ENCODE data around the gene ACIN1.
A peak's percentile ranks its signal among the peaks of the same experiment; 100 is the strongest.

The ACIN1 gene

DNA sequence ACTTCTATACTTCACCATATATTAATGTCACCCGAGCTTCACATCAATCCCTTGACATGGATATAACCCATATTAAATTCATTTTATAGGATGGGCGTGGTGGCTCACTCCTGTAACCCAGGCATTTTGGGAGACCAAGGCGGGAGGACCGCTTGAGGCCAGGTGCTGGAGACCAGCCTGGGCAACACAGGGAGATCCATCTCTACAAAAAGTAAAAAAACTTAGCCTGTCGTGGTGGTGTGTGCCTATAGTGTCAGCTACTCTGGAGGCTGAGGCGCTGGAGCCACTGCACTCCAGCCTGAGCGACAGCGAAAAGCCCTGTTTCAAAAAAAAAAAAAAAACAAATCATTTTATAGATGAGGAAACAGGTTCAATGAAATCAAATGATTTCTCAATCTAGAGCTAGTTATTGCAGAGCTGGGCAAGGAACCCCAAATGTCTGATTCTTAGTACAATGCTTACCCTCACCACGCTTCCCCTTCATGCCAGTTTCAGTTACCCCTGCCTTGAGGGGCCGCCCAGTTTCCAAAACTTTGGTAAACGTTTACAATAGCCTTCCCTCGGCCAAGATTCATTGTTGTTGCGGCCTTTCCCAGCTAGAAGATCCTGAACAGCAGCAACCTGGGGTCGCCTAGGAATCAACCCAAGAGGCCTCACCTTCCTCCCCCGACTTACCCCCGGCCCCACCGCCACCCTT, 61.0 kb downstream of the ACIN1 start:
- peaks cover 58% of the 10 kb centered on the region for H3K36me3 Mint-ChIP-seq (ENCODE audit: low read depth)
- H3K27me3 Mint-ChIP-seq: no peaks in the 10 kb centered on the region
- H3K9me3 Mint-ChIP-seq: no peaks in the 10 kb centered on the region
- H3K27ac Mint-ChIP-seq: peak overlapping the region; percentile 95
- intact Hi-C loops (cut with micrococcal nuclease): no loop called here
- H3K4me3 Mint-ChIP-seq: peak overlapping the region; percentile 95
- H3K4me1 Mint-ChIP-seq (ENCODE audit: low read depth): peaks cover 32% of the 10 kb centered on the region

DNA sequence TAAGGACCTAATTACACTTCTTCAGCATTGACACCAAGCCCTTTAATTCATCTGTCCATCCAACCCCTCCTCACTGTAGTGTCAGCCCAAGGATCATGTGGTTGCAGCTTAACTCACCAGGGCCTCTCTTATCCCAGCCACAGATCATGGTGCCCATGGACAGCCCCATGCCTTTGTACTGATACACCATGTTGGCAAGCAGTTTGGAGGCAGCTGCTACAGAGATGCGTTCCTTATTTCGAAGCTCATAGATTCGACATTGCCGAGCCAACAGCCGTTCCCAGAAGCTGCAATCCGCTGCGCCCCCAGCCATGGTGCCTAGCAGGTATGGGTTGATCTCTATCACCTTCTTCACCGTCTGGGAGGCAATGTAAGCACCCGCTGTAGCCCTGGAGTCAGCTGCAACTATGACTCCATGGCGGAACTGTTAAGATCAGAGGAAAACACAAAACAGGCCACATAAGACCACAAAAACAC, 61.6 kb downstream of the ACIN1 start:
- Mint-ChIP-seq H3K27ac (peak overlapping the region; percentile 95), H3K27me3 (no peaks in the 10 kb centered on the region), H3K36me3 (ENCODE audit: low read depth) (peaks cover 63% of the 10 kb centered on the region), H3K4me1 (ENCODE audit: low read depth) (peaks cover 37% of the 10 kb centered on the region), H3K9me3 (no peaks in the 10 kb centered on the region), H3K4me3 (peak overlapping the region; percentile 95)
- intact Hi-C loops (cut with micrococcal nuclease): no loop called here

DNA sequence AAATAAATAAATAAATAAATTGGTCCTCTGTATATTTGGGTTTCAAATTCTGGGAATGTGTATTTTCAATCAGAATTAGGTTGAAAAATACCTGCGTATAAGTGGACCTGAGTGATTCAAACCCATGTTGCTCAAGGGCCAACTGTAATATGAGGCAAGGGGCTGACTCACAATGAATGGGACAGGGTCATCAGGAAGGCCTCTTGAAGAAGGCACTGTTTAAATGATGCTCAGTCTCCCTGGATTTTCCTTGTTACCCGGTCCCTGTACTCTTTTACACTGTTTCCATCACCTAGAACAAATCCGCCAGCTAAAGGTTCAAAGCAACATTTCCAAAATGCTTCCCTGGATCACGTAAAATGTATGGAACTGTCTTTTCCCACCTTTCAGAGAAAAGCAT, 64.0 kb downstream of the ACIN1 start:
- Mint-ChIP-seq H3K27me3 (no peaks in the 10 kb centered on the region), H3K9me3 (no peaks in the 10 kb centered on the region), H3K4me1 (ENCODE audit: low read depth) (peaks cover 35% of the 10 kb centered on the region), H3K27ac (no peak overlapping the region), H3K4me3 (no peak overlapping the region), H3K36me3 (ENCODE audit: low read depth) (peaks cover 86% of the 10 kb centered on the region)
- intact Hi-C loops (cut with micrococcal nuclease): no loop called here

- Mint-ChIP-seq H3K4me3 (no peak overlapping the region), H3K4me1 (ENCODE audit: low read depth) (peaks cover 30% of the 10 kb centered on the region), H3K36me3 (ENCODE audit: low read depth) (peaks cover 93% of the 10 kb centered on the region), H3K9me3 (no peaks in the 10 kb centered on the region), H3K27me3 (no peaks in the 10 kb centered on the region), H3K27ac (peak overlapping the region; percentile 11)
- intact Hi-C loops (cut with micrococcal nuclease): no loop called here
Measured at GRCh38 chr14:23028799-23029198, 66.1 kb downstream of the ACIN1 start.

GRCh38 chr14:23025151-23025814, 69.7 kb downstream of the ACIN1 start:
- Mint-ChIP-seq H3K27me3 (no peaks in the 10 kb centered on the region), H3K36me3 (ENCODE audit: low read depth) (peaks cover 58% of the 10 kb centered on the region), H3K9me3 (no peaks in the 10 kb centered on the region), H3K4me3 (no peak overlapping the region), H3K4me1 (ENCODE audit: low read depth) (peaks cover 29% of the 10 kb centered on the region), H3K27ac (peak overlapping the region; percentile 12)
- intact Hi-C loops (cut with micrococcal nuclease): no loop called here

DNA sequence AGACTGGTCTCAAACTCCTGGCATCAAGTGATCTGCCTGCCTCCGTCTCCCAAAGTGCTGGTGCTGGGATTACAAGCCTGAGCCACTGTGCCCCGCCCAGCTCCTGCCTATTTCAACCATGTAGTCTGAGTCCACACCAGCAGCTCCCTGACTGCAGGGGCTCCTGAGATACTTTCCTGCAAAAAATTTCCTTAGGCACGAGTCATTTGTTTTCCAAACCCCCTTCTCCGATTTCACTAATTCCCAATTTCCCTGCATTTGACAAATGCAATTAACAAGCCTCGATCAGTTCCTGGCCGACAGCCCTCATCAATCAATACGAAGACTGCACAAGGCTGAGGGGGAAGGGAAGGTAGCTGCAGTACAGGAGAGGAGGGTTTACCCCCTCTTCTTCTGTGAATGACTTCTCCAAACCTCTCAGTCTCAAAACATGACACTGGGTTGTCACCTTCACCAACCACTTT, 70.3 kb downstream of the ACIN1 start:
- Mint-ChIP-seq H3K9me3 (no peaks in the 10 kb centered on the region), H3K4me1 (ENCODE audit: low read depth) (peaks cover 29% of the 10 kb centered on the region), H3K27ac (peak overlapping the region; percentile 12), H3K36me3 (ENCODE audit: low read depth) (peaks cover 52% of the 10 kb centered on the region), H3K27me3 (no peaks in the 10 kb centered on the region), H3K4me3 (no peak overlapping the region)
- intact Hi-C loops (cut with micrococcal nuclease): no loop called here

GRCh38 chr14:23023795-23024152, 71.2 kb downstream of the ACIN1 start:
- no peak overlapping the region for H3K4me3 Mint-ChIP-seq
- H3K9me3 Mint-ChIP-seq: no peaks in the 10 kb centered on the region
- no peaks in the 10 kb centered on the region for H3K27me3 Mint-ChIP-seq
- intact Hi-C loops (cut with micrococcal nuclease): no loop called here
- H3K36me3 Mint-ChIP-seq (ENCODE audit: low read depth): peaks cover 43% of the 10 kb centered on the region
- H3K27ac Mint-ChIP-seq: no peak overlapping the region
- H3K4me1 Mint-ChIP-seq (ENCODE audit: low read depth): peaks cover 20% of the 10 kb centered on the region

DNA sequence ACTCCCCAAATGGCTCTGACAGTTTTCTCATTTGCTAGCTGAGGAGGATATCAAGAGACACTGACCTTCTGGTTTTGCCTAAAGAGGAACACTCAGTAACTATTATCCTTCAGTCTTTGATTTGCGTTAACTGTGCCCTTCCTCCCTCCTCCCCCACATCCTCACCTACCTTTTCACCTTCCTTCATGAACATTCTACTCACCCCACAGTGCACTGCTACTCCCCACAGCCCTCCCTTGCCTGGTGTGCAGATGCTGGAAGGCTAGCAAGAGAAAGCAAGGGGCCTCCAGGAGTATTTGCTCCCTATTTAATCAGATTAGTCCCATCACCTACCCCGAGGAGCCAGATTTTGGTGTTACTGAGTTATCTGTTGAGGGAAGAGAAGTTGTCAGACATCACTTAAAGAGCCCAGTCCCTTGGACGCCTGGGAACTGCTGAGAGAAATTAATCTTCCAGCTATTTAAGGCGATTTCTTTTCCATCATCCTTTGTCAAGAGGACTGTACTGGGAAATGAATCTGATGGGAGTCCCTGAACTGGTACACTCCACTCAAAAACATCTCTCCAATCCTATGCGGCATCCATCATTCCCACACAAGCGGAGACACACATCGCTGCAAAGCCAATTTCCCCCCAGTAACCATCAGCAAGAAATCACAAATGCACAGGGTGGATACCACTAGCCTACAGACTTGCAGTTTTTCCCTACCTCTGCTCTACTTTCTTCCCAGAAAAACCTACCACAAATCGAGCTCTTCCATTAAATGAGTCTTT, 71.7 kb downstream of the ACIN1 start:
- Mint-ChIP-seq H3K4me1 (ENCODE audit: low read depth) (peaks cover 18% of the 10 kb centered on the region), H3K27ac (no peak overlapping the region)

GRCh38 chr14:23021889-23022442, 73.0 kb downstream of the ACIN1 start:
- H3K4me3 Mint-ChIP-seq: no peak overlapping the region
- no peaks in the 10 kb centered on the region for H3K9me3 Mint-ChIP-seq
- H3K27ac Mint-ChIP-seq: no peak overlapping the region
- H3K27me3 Mint-ChIP-seq: no peaks in the 10 kb centered on the region
- intact Hi-C loops (cut with micrococcal nuclease): no loop called here
- H3K36me3 Mint-ChIP-seq (ENCODE audit: low read depth): peaks cover 27% of the 10 kb centered on the region
- peaks cover 18% of the 10 kb centered on the region for H3K4me1 Mint-ChIP-seq (ENCODE audit: low read depth)

More for the DNA sequence above, 71.7 kb downstream of the ACIN1 start:
- peaks cover 39% of the 10 kb centered on the region for H3K36me3 Mint-ChIP-seq (ENCODE audit: low read depth)
- no peaks in the 10 kb centered on the region for H3K27me3 Mint-ChIP-seq
- H3K4me3 Mint-ChIP-seq: no peak overlapping the region
- intact Hi-C loops (cut with micrococcal nuclease): no loop called here
- H3K9me3 Mint-ChIP-seq: no peaks in the 10 kb centered on the region

DNA sequence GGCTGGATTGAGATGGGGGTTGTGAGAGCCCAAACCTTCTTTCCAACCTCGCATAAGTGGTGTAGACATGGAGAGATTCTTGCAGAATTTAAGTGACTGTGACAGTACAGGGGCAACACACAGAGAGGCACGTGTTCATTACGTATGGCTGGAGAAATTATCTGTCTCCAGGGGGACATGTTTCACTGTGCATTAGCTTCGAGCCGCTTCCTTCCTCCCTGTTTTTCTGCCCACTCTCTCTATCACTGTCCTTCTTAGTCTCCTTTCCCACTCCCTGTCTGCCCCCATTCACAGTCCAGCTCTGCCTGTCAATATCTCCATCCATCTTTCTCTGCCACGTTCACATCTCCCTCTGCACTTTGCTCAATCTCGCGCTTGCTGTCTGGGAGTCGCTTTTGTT, 73.5 kb downstream of the ACIN1 start:
- H3K27ac Mint-ChIP-seq: no peak overlapping the region
- intact Hi-C loops (cut with micrococcal nuclease): no loop called here
- H3K4me3 Mint-ChIP-seq: no peak overlapping the region
- peaks cover 18% of the 10 kb centered on the region for H3K4me1 Mint-ChIP-seq (ENCODE audit: low read depth)
- no peaks in the 10 kb centered on the region for H3K27me3 Mint-ChIP-seq
- no peaks in the 10 kb centered on the region for H3K9me3 Mint-ChIP-seq
- H3K36me3 Mint-ChIP-seq (ENCODE audit: low read depth): peaks cover 22% of the 10 kb centered on the region

- no peak overlapping the region for H3K27ac Mint-ChIP-seq
- H3K36me3 Mint-ChIP-seq (ENCODE audit: low read depth): peaks cover 12% of the 10 kb centered on the region
- H3K4me1 Mint-ChIP-seq (ENCODE audit: low read depth): peaks cover 21% of the 10 kb centered on the region
- no peaks in the 10 kb centered on the region for H3K27me3 Mint-ChIP-seq
- intact Hi-C loops (cut with micrococcal nuclease): no loop called here
- no peaks in the 10 kb centered on the region for H3K9me3 Mint-ChIP-seq
- H3K4me3 Mint-ChIP-seq: no peak overlapping the region
Measured at GRCh38 chr14:23020143-23021128, 74.5 kb downstream of the ACIN1 start.

DNA sequence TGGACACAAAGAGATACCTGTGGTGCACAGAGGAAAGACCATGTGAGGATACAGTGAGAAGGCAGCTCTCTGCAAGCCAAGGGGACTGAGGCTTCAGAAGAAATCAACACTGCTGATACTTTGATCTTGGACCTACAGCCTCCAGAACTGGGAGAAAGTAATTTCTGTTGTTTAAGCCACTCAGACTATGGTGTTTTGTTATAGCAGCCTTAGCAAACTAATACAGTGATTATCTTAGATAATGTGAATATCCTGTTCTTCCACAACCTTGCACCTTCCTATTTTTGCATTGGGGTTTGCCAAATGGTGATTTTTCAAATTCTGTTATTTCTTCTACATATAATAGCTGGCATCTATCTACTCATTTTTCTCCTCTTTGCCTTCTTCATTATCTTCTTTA, 76.8 kb downstream of the ACIN1 start:
- no peak overlapping the region for H3K27ac Mint-ChIP-seq
- no peaks in the 10 kb centered on the region for H3K36me3 Mint-ChIP-seq (ENCODE audit: low read depth)
- H3K4me1 Mint-ChIP-seq (ENCODE audit: low read depth): peaks cover 11% of the 10 kb centered on the region
- no peak overlapping the region for H3K4me3 Mint-ChIP-seq
- no peaks in the 10 kb centered on the region for H3K9me3 Mint-ChIP-seq
- no peaks in the 10 kb centered on the region for H3K27me3 Mint-ChIP-seq
- intact Hi-C loops (cut with micrococcal nuclease): no loop called here

- Mint-ChIP-seq H3K4me3 (no peak overlapping the region), H3K27ac (no peak overlapping the region), H3K36me3 (ENCODE audit: low read depth) (no peaks in the 10 kb centered on the region), H3K9me3 (no peaks in the 10 kb centered on the region), H3K4me1 (ENCODE audit: low read depth) (peaks cover 6% of the 10 kb centered on the region), H3K27me3 (no peaks in the 10 kb centered on the region)
- intact Hi-C loops (cut with micrococcal nuclease): no loop called here
Measured at GRCh38 chr14:23017091-23017490, 77.8 kb downstream of the ACIN1 start.

All from dendritic cell treated with granulocyte-macrophage colony-stimulating factor and Interleukin-4, amounts not matched to agents 40 ng/mL and 50 ng/mL, for 4 days (primary cell).